ENCODE results near the gene BID.

Gene BID

DNA sequence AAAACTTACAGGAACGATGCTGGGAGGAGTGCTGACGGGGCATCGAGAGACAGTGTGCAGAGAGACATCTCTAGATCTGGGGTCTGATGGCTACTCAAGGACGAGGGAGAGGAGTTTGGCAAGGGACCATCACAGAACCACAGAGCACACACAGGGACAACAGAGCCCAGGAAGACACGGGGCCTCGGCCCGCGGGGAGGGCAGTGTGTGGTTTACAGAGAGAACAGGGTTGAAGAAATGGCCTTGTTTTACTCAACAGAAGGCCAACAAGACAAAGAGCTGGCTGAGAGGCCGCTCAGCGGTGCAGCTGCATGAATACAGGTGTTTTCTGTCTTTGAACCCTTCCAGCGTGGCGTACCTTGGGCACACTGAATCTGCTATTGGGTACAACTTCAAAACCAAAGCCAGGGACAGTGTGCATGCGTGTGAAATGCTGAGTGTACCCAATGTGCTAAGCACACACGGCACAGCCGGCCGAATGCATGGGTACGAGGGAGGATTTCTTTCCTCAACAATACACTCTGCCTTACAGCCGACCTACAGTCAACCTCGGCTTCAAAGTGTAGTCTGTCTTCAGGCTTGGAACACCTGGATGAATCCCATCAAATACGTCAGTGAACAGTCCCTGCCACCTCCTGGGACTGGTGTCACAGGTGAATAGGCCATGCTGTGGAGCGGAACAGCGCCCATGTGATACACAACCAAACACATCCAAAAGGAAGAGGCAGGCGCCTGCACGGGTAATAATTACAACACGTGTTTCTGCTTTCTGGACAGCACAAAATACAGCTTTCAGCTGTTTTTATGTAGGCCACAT is 20.7 kb upstream of the BID start:
- TF ChIP-seq GATA2 (IDR thresholded peaks at IDR 0.05; ENCODE audit: low read depth, low read length) (no peak), GATA3 (IDR thresholded peaks at IDR 0.05; ENCODE audit: low read depth, low read length) (no peak)

DNA sequence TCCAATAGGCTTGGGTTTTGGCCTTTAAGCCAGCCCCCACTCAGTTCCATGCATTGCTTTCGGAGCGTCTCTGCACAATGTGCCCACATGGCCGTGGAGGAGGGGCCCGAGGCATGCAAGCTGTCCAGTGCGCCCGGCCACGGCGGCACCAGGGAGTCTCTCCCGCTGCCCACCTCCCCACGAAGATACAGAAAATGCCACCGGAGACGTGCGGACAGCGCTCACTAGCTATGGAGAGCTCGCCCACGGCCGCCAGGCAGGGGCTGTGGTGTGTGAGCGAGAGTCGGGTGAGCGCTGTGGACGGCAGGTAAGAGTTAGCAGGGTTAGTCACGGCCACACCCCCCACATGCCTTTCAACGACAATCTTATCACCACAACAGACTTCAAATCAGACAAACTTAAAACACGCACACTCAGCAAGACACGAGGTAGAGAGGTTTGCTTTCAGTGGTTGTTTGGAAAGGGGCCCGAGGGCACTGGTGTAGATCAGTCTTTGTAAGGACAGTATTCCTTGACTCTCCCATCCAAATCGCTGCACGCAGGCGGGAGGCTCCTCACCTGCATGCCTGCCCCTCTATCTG is 18.7 kb upstream of the BID start:
- TF ChIP-seq GATA3 (IDR thresholded peaks at IDR 0.05; ENCODE audit: low read depth, low read length) (no peak), GATA2 (IDR thresholded peaks at IDR 0.05; ENCODE audit: low read depth, low read length) (no peak)

DNA sequence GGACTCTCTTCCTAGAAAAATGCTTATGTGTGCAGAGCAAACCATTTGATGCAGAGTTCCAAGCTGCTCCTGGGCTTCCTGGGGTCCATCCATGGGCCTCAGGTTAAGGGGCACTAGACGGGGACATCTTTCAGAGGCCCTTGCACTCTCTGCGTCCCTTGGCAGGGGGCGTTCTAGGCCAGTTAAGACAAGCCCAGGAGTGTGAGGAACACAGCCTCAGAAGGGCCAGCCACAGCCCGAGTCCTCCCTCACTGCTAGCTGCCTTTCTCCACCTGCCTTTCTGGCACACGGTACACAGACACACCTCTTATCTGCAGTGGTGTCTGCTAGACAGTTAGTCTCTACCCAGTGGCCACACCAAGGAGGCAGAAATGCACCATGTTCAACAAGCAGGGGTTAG is 18.0 kb upstream of the BID start:
- TF ChIP-seq GATA3 (IDR thresholded peaks at IDR 0.05; ENCODE audit: low read depth, low read length) = no peak
- no peak for TF ChIP-seq GATA2 (IDR thresholded peaks at IDR 0.05; ENCODE audit: low read depth, low read length)

DNA sequence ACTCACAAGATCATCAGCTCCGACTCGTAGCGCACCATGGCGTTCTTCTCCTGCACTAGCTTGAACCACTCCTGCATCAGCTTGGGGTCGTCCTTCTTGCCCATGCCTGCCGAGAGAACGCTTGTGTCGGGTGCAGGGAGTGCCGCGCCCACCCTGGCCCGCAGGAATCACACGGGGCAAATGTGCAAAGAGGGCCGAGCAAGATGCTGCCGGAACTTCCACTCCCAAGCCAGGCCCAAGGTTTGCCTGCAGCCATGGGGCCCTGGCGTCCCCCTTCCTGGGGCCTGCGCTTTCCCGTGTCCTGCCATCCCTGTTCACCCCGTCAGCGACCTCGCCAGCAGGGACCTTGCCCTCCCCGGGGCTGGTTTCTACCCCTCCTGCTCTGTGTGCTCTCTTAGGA is 16.9 kb upstream of the BID start:
- no peak for TF ChIP-seq GATA2 (IDR thresholded peaks at IDR 0.05; ENCODE audit: low read depth, low read length)

DNA sequence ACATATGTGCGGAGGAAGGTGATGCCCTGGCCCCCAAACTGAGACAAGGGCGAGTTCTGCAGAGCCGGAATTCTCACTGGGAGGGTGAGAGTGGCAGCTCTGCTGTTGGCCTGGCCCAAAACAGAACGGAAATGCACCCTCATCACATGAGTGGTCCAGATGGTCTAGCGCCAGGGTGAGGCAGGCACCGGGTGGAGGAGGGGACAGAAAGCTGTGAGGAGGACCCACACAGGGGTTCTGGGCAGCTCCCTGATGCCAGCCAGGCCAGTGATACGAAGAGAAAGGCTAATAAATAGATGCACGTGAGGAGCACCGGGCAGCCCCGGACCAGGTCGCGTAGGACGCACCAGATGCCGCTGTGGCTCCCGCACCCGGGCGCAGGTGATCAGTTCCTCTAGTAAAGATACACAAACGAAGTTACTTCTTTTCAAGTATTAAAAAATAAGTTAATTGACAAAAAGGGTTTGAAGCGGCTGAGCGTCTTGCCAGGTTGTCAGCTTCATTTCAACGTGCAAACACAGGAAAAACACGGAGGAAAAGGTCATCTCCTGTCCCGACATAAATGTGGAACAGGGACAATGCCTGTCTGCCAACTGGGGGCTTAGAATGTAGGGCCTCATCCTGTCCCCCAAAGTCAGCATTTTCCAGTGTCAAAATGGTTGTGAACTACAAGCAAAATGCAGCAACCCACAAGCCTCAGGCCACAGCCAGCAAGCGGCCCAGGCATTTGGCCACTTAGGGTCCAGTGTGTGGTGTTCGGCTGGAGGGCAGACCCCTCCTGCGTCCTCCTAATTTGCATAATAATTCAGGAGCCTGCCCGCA is 15.3 kb upstream of the BID start:
- TF ChIP-seq GATA3 (IDR thresholded peaks at IDR 0.05; ENCODE audit: low read depth, low read length) (no peak), GATA2 (IDR thresholded peaks at IDR 0.05; ENCODE audit: low read depth, low read length) (no peak)

DNA sequence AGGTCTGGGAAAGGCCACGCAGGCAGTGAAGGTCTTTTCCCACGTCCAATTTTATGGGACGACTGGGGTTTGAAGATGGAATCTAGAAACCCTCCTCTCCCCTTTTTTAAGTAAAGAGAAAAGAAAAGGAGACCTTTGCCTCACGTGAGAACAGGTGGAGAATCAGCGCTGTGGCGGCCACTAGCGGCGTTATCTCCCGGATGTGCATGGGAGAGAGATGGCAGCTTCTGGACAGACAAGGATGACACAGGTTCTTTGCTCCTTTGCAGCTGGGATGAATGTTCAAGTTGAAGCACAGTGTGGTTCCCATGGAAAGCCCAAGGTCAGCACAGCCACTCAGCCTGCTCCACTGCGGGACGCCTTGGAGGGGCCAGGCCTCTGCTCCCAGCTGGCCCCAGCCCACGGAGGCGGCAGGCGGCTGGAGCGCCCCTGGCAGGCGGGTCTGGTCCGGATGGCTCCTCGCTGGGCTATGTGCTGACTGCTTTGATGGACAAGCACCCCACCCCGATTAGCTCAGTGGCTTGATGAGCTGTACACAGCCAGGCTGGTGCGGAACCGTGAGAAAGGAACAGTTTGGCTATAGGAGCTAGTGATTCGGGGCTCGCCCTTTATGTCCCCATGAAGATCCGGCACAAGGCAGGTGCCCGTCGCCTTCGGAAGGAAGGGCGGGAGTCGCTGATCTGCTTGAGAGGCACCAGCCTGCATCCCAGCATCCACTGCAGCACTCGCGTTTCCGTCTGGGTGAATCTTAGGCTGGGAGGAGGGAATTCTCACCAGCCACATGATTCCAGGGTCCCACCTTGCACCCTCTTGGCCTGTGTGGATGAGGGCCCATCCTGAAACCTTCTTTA is 14.5 kb upstream of the BID start:
- TF ChIP-seq GATA2 (IDR thresholded peaks at IDR 0.05; ENCODE audit: low read depth, low read length) (no peak), GATA3 (IDR thresholded peaks at IDR 0.05; ENCODE audit: low read depth, low read length) (no peak)

DNA sequence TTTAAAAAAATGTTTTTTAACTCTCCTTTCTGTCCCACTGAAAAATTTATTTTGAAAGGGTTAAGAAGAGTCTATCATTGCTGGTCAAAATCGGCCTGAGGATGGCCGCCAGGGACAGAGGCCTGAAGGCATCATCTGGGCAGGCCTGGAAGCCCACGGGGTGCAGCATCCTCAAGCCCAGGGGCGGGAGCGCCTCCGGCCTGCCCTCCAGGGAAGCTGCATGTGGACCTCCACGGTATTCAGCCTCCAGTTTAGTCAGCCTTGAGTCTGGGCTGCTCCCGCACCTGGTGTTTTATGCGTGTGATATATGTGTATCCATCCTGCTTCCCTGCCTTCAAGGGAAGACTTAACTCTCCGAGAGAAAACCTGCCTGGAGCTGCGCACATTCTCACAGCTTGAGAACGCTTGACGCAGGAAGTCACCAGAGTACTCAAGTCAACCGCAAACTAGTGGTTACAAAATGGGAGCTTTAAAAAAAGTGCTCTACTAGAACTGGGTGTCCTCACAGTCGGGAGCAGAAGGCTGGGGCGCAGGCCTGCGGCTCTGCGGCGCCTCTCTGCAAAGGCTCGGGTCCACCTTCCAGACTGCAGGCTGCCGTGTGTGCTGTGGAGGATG is 13.6 kb upstream of the BID start:
- TF ChIP-seq GATA2 (IDR thresholded peaks at IDR 0.05; ENCODE audit: low read depth, low read length) = no peak
- TF ChIP-seq GATA3 (IDR thresholded peaks at IDR 0.05; ENCODE audit: low read depth, low read length) = no peak

DNA sequence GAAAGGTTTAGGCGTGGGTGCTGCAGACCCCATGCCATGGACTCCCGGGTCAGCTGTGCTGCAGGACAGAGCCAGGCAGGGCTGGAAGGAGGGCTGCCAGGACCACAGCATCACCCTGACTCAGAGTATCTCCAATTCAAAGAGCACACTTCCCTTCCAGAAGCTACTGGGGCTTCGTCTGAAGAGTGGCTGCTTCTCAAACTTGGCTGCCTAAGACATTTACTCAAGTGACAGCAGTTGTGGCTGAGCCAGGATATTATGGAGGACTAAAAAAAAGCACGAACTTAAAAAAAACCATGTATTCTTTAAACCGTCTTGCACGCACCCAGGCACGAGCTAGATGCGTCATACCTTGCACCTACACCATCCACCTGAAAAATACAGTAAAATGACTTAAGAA is 13.0 kb upstream of the BID start:
- TF ChIP-seq GATA3 (IDR thresholded peaks at IDR 0.05; ENCODE audit: low read depth, low read length) = no peak
- TF ChIP-seq GATA2 (IDR thresholded peaks at IDR 0.05; ENCODE audit: low read depth, low read length) = no peak

DNA sequence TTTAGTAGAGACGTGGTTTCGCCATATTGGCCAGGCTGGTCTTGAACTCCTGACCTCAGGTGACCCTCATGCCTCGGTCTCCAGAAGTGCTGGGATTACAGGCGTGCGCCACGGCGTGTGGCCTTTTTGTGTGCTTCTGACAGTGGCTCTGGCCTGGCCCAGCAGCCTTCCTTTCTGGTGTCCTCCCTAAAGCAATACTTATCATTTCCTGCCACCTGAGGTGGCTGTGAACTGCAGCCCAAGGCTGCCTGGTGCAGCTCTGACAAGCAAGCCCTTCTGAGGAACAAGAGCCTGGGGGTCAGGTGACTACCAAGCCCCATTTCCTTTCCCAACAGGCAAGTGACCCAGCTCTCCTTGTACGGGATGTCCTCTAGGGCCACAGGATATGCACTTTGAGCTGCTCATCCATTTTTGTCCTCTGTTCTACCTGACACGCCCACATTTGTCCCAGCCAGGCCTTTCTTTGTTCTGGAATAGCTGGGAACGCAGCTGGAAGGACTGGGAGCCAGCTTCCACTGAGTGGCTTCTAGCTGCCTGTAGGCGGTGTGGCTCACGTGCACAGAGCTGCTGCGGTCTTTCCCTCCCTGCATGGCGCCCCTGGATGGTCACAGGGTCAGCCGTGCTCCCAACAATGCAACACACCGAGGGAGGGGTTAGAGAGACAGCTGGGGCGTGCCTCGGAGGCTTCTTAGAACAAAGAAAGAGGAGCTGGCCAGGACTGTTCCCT is 12.3 kb upstream of the BID start:
- TF ChIP-seq GATA3 (IDR thresholded peaks at IDR 0.05; ENCODE audit: low read depth, low read length) = no peak
- TF ChIP-seq GATA2 (IDR thresholded peaks at IDR 0.05; ENCODE audit: low read depth, low read length) = no peak

DNA sequence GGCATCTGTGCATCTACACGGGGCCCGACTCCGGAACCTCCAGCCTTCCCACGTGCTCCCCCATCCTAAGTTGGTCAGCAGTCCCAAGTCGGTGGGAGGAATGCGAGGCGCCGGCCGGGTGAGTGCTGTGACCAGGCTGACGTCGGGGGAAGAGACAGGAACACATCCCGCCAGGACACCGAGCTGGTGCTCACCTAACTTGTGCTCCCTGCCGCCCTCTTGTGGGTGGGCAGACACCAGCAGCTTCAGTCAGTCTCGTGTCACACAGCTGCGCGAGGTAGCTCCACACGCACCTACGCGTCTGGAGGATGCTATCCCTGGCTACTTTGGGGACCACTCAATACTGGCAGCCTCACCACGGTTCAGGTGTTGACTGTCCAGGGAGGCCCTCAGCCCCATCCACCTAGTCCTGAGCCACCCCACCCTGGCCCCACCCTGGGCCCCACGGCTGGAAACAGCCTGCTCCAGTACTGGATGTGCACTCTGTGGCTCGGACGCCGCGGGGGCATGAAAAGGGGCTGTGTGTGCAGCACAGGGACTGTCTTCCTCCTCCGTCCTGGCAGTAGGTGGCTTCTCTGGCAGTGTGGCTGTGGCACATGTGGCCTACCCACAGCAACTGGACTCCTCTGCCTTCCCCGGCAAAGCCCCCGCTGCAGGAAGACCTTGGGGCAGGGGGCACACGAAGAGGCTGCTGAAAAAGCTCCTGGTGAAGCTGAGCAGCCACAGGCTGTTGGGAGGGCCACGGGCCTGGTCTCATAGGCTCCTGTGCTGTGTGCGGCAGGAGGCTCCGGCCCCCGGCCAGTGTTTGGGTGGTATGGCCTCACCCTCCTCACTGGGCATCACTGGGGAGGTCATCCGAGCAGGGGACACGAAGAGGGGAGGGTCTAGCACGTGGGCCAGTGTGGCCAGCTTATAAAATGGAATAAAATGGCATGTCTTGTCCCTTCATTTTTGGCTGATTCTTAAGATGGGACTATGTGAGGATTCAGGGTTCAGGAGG is 11.2 kb upstream of the BID start:
- TF ChIP-seq GATA3 (IDR thresholded peaks at IDR 0.05; ENCODE audit: low read depth, low read length) = no peak
- TF ChIP-seq GATA2 (IDR thresholded peaks at IDR 0.05; ENCODE audit: low read depth, low read length) = no peak

DNA sequence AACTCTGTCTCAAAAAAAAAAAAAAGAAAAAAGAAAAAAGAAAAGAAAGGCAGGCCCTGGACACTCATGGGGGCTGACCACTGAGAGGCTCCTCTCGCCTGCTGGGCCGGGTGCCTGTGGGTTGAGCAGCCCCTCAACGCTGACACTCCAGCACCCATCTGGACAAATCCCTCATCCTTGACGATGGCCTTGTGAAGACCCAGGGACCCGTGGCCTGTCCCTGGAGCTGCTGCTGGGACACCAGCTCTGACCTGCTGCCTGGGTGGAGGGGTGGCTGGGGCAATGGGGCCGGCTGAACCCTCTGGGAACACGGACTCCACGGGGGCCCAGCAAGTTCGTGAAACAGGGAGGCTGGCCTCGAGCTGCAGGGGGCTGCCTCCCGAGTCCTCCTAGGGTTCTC is 10.5 kb upstream of the BID start:
- TF ChIP-seq GATA2 (IDR thresholded peaks at IDR 0.05; ENCODE audit: low read depth, low read length) (no peak), GATA3 (IDR thresholded peaks at IDR 0.05; ENCODE audit: low read depth, low read length) (no peak)
